HG02870 (cell line): ENCODE measurements around the gene SLC22A23.

Experiments used
- ATAC-seq: cut with Tn5 transposase; IDR thresholded peaks from one replicate; pipeline ENCODE4 v1.9.1; 2021; ENCODE audit warnings: mild to moderate bottlenecking, moderate library complexity; ENCODE audit not compliant: unreplicated experiment

Gene SLC22A23

GRCh38 chr6:3337521-3338350, 119.1 kb downstream of the SLC22A23 start:
- no peak for ATAC-seq

- no peak for ATAC-seq
Observed at GRCh38 chr6:3336859-3337515, 119.9 kb downstream of the SLC22A23 start.

- no peak for ATAC-seq
Observed at GRCh38 chr6:3336066-3336786, 120.6 kb downstream of the SLC22A23 start.

- ATAC-seq, result no peak
Observed at GRCh38 chr6:3335169-3335568, 121.7 kb downstream of the SLC22A23 start.

GRCh38 chr6:3334555-3334954, 122.3 kb downstream of the SLC22A23 start:
- ATAC-seq, result no peak

GRCh38 chr6:3333263-3333662, 123.6 kb downstream of the SLC22A23 start:
- ATAC-seq, result peak; percentile 74

GRCh38 chr6:3331971-3332370, 124.9 kb downstream of the SLC22A23 start:
- no peak for ATAC-seq

- no peak for ATAC-seq
Observed at GRCh38 chr6:3331494-3331893, 125.4 kb downstream of the SLC22A23 start.

GRCh38 chr6:3330199-3330598, 126.7 kb downstream of the SLC22A23 start:
- no peak for ATAC-seq

- no peak for ATAC-seq
Observed at GRCh38 chr6:3329393-3330051, 127.3 kb downstream of the SLC22A23 start.

GRCh38 chr6:3328796-3329195, 128.1 kb downstream of the SLC22A23 start:
- no peak for ATAC-seq

- ATAC-seq, result no peak
Observed at GRCh38 chr6:3328145-3328544, 128.7 kb downstream of the SLC22A23 start.

GRCh38 chr6:3327403-3327802, 129.4 kb downstream of the SLC22A23 start:
- no peak for ATAC-seq

- ATAC-seq, result no peak
Observed at GRCh38 chr6:3326981-3327380, 129.9 kb downstream of the SLC22A23 start.

GRCh38 chr6:3326184-3326971, 130.5 kb downstream of the SLC22A23 start:
- ATAC-seq, result no peak

GRCh38 chr6:3325210-3325609, 131.6 kb downstream of the SLC22A23 start:
- ATAC-seq, result no peak

GRCh38 chr6:3324262-3324942, 132.4 kb downstream of the SLC22A23 start:
- peak; percentile 88 for ATAC-seq

- ATAC-seq, result no peak
Observed at GRCh38 chr6:3323696-3324261, 133.1 kb downstream of the SLC22A23 start.

- ATAC-seq, result no peak
Observed at GRCh38 chr6:3323148-3323547, 133.7 kb downstream of the SLC22A23 start.
